ENCODE measurements around the gene PAX6. TPM values are rescaled to one million over a fixed set of nuclear protein-coding genes. Genes with fewer than 3 reads are reported as not detected.

Gene PAX6
- total RNA-seq, 1 experiment from 2014 or later, result 29.0 TPM

GRCh38 chr11:31793264-31793663 is 17.9 kb downstream of the PAX6 start:
- peaks cover 34% of the 10 kb centered on the region for H3K36me3 ChIP-seq (ENCODE audit: low read depth)
- no peak overlapping the region for H3K4me2 ChIP-seq
- ChIA-PET CTCF (no interaction called here), POLR2A (ENCODE audit: unreplicated experiment) (no interaction called here)
- no peaks in the 10 kb centered on the region for H3K9me2 ChIP-seq (ENCODE audit: insufficient read depth)
- no peaks in the 10 kb centered on the region for H3K79me2 ChIP-seq (ENCODE audit: low read depth)
- no peak for DNase-seq
- H3K4me3 ChIP-seq, result no peak overlapping the region
- no peak overlapping the region for H3K27ac ChIP-seq
- no peaks in the 10 kb centered on the region for H3K4me1 ChIP-seq (replicated peaks; ENCODE audit: insufficient read depth)
- intact Hi-C loops (cut with micrococcal nuclease; ENCODE audit: unreplicated experiment), result no loop called here
- no peaks in the 10 kb centered on the region for H3K9me3 ChIP-seq (ENCODE audit: insufficient read depth, low read depth)
- H4K20me1 ChIP-seq (ENCODE audit: insufficient read depth), result no peaks in the 10 kb centered on the region
- BruUV-seq (replicated peaks), result no TSS peak
- no peak overlapping the region for H2AFZ ChIP-seq
- TF ChIP-seq EZH2 (IDR thresholded peaks at IDR 0.05; ENCODE audit: low read depth), result no peak
- no peak for TF ChIP-seq CTCF (conservative IDR thresholded peaks at IDR 0.05)
- H3F3A ChIP-seq (ENCODE audit: insufficient read depth, low read depth), result peaks cover 4% of the 10 kb centered on the region; the same call in 1 of the 2 replicates
- H3K27me3 ChIP-seq (ENCODE audit: insufficient read depth, low read depth), result no peaks in the 10 kb centered on the region

- peaks cover 4% of the 10 kb centered on the region; the same call in 1 of the 2 replicates for H3F3A ChIP-seq (ENCODE audit: insufficient read depth, low read depth)
- intact Hi-C loops (cut with micrococcal nuclease; ENCODE audit: unreplicated experiment), result no loop called here
- TF ChIP-seq EZH2 (IDR thresholded peaks at IDR 0.05; ENCODE audit: low read depth) (no peak), CTCF (conservative IDR thresholded peaks at IDR 0.05) (no peak)
- no peaks in the 10 kb centered on the region for H3K79me2 ChIP-seq (ENCODE audit: low read depth)
- CTCF ChIA-PET, result no interaction called here
- no TSS peak for BruUV-seq (replicated peaks)
- H3K4me2 ChIP-seq, result no peak overlapping the region
- no peaks in the 10 kb centered on the region for H3K9me3 ChIP-seq (ENCODE audit: insufficient read depth, low read depth)
- no peak overlapping the region for H3K27ac ChIP-seq
- H3K9me2 ChIP-seq (ENCODE audit: insufficient read depth), result no peaks in the 10 kb centered on the region
- no peak for DNase-seq
- no peaks in the 10 kb centered on the region for H3K4me1 ChIP-seq (replicated peaks; ENCODE audit: insufficient read depth)
- no peaks in the 10 kb centered on the region for H4K20me1 ChIP-seq (ENCODE audit: insufficient read depth)
- no peak overlapping the region for H2AFZ ChIP-seq
- no peak overlapping the region for H3K4me3 ChIP-seq
- no peaks in the 10 kb centered on the region for H3K27me3 ChIP-seq (ENCODE audit: insufficient read depth, low read depth)
- POLR2A ChIA-PET (ENCODE audit: unreplicated experiment), result no interaction called here
- H3K36me3 ChIP-seq (ENCODE audit: low read depth), result peaks cover 34% of the 10 kb centered on the region
Observed at GRCh38 chr11:31792456-31792855, 18.7 kb downstream of the PAX6 start.

- H4K20me1 ChIP-seq (ENCODE audit: insufficient read depth), result no peaks in the 10 kb centered on the region
- no peak overlapping the region for H2AFZ ChIP-seq
- intact Hi-C loops (cut with micrococcal nuclease; ENCODE audit: unreplicated experiment), result no loop called here
- H3K4me2 ChIP-seq, result no peak overlapping the region
- no peak for DNase-seq
- no peaks in the 10 kb centered on the region for H3K9me3 ChIP-seq (ENCODE audit: insufficient read depth, low read depth)
- no TSS peak for BruUV-seq (replicated peaks)
- H3K4me1 ChIP-seq (replicated peaks; ENCODE audit: insufficient read depth), result no peaks in the 10 kb centered on the region
- ChIA-PET CTCF (no interaction called here), POLR2A (ENCODE audit: unreplicated experiment) (interaction anchor here (0.6 kb wide), 1 partner anchor 387 kb away, joined by 6 read pairs; no protein-coding TSS in a partner anchor)
- H3K79me2 ChIP-seq (ENCODE audit: low read depth), result no peaks in the 10 kb centered on the region
- H3K4me3 ChIP-seq, result no peak overlapping the region
- no peaks in the 10 kb centered on the region for H3K9me2 ChIP-seq (ENCODE audit: insufficient read depth)
- H3K36me3 ChIP-seq (ENCODE audit: low read depth), result peaks cover 34% of the 10 kb centered on the region
- H3F3A ChIP-seq (ENCODE audit: insufficient read depth, low read depth), result peaks cover 4% of the 10 kb centered on the region; the same call in 1 of the 2 replicates
- H3K27me3 ChIP-seq (ENCODE audit: insufficient read depth, low read depth), result no peaks in the 10 kb centered on the region
- no peak overlapping the region for H3K27ac ChIP-seq
- no peak for TF ChIP-seq EZH2 (IDR thresholded peaks at IDR 0.05; ENCODE audit: low read depth)
- TF ChIP-seq CTCF (conservative IDR thresholded peaks at IDR 0.05), result no peak
Observed at GRCh38 chr11:31792036-31792435, 19.1 kb downstream of the PAX6 start.

All from PC-9 (cell line).